Body of pancreas (tissue), 4 donors: ENCODE data around the gene ALG3.
A peak's percentile ranks its signal among the peaks of the same experiment; 100 is the strongest.

ENCODE experiments used
- POLR2A ChIP-seq, 3 donors: fragments of 450-650 bp; IDR thresholded peaks; one replicate each; pipeline ENCODE4 v1.6.1; 2016; ENCODE audit warnings: antibody characterized with exemption in 3 of 3, mild to moderate bottlenecking in 2 of 3
- TF ChIP-seq, protein P1 (sequence below), 7 experiments: fragments of 450-650 bp in 4 of 7; fragments of 200-600 bp in 3 of 7; sonication (generic) in 3 of 7; IDR thresholded peaks; one replicate each; pipeline ENCODE4 v1.5.1; 2016 to 2019; ENCODE audit warnings: antibody characterized with exemption in 7 of 7

DNA sequence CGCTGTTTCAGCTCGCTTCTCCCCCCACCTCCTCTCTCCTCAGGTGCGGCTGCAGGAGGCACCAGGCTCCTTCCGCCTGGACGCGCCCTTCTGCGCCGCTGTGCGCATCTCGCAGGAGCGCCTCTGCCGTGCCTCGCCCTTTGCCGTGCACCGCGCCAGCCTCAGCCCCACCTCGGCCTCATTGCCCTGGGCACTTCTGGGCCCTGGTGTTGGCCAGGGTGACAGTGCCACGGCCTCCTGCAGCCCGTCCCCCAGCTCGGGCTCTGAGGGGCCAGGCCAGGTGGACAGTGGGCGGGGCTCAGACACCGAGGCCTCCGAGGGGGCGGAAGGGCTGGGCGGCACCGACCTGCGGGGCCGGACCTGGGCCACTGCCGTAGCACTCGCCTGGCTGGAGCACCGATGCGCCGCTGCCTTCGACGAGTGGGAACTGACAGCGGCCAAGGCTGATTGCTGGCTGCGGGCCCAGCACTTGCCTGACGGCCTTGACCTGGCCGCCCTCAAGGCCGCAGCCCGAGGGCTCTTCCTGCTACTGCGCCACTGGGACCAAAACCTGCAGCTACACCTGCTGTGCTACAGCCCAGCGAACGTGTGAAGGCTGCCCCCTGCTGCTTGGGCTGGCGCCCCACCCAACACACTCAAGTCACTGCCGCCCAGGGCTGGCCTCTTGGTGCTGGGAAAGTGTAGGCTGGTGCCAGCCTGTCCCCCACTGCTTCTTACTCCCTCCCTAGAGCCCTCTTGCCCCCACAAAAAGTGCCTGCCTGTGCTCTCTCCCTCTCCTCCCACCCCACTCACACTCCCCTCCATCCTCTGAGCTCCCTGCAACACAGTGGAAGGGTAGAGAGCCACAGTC is 7.1 kb downstream of the ALG3 start:
- TF ChIP-seq, protein P1, sequence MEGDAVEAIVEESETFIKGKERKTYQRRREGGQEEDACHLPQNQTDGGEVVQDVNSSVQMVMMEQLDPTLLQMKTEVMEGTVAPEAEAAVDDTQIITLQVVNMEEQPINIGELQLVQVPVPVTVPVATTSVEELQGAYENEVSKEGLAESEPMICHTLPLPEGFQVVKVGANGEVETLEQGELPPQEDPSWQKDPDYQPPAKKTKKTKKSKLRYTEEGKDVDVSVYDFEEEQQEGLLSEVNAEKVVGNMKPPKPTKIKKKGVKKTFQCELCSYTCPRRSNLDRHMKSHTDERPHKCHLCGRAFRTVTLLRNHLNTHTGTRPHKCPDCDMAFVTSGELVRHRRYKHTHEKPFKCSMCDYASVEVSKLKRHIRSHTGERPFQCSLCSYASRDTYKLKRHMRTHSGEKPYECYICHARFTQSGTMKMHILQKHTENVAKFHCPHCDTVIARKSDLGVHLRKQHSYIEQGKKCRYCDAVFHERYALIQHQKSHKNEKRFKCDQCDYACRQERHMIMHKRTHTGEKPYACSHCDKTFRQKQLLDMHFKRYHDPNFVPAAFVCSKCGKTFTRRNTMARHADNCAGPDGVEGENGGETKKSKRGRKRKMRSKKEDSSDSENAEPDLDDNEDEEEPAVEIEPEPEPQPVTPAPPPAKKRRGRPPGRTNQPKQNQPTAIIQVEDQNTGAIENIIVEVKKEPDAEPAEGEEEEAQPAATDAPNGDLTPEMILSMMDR (IDR thresholded peaks at IDR 0.05): peak; percentile 60 to 92 (median 82)
- peak in 2 of 3 donors; percentile 13 to 23 for TF ChIP-seq POLR2A (IDR thresholded peaks at IDR 0.05)
